ENCODE measurements around the gene PRRT1.

DNA sequence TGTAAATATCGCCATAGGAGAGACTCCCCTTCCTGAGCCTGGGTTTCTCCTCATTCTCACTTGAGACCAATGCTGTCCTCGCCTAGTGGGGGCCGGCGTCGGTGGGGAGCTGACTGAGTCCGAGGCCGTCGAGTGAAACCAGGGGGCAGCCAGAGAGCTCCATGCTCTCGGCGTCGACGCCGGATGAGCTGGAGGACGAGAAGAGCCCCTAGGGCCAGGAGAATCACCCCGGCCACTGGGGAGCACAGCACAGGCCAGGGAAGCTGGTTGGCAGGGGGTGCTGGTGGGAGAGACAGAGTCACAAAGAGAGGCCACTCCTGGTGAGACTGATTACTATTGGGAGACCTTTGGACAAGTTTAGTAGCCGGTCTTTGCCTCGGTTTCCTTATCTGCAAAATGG, 47.1 kb upstream of the PRRT1 start:
- TF ChIP-seq POLR2A (IDR thresholded peaks at IDR 0.05; ENCODE audit: low read length) (no peak), GATA1 (IDR thresholded peaks at IDR 0.05; ENCODE audit: low read depth, low read length) (no peak)

Measured in erythroblast (primary cell).